ENCODE data around the gene KIF4B.

KIF4B gene

GRCh38 chr5:155050384-155051019, 36.9 kb downstream of the KIF4B start:
- TF ChIP-seq CTCF (conservative IDR thresholded peaks at IDR 0.05; ENCODE audit: low read depth, low read length) = no peak
- Histone ChIP-seq H2AFZ (ENCODE audit: low read depth) (no peak overlapping the region), H3K36me3 (ENCODE audit: insufficient read depth) (no peaks in the 10 kb centered on the region), H3K4me1 (ENCODE audit: low read depth, poor library complexity, severe bottlenecking) (no peaks in the 10 kb centered on the region), H4K20me1 (ENCODE audit: insufficient read depth) (no peaks in the 10 kb centered on the region), H3K79me2 (ENCODE audit: insufficient read depth, low read depth) (no peaks in the 10 kb centered on the region), H3K27me3 (ENCODE audit: insufficient read depth, low read depth) (no peaks in the 10 kb centered on the region), H3K27ac (no peak overlapping the region), H3K4me3 (IDR thresholded peaks at IDR 0.05; ENCODE audit: insufficient read depth, low read depth, low read length) (no peak overlapping the region), H3K4me2 (no peak overlapping the region), H3K9ac (no peak overlapping the region)

- H3K27me3 ChIP-seq (ENCODE audit: insufficient read depth, low read depth) = no peaks in the 10 kb centered on the region
- H3K27ac ChIP-seq = no peak overlapping the region
- no peaks in the 10 kb centered on the region for H3K79me2 ChIP-seq (ENCODE audit: insufficient read depth, low read depth)
- H3K4me2 ChIP-seq = no peak overlapping the region
- no peak overlapping the region for H2AFZ ChIP-seq (ENCODE audit: low read depth)
- H4K20me1 ChIP-seq (ENCODE audit: insufficient read depth) = no peaks in the 10 kb centered on the region
- no peak overlapping the region for H3K4me3 ChIP-seq (IDR thresholded peaks at IDR 0.05; ENCODE audit: insufficient read depth, low read depth, low read length)
- H3K4me1 ChIP-seq (ENCODE audit: low read depth, poor library complexity, severe bottlenecking) = no peaks in the 10 kb centered on the region
- no peak for TF ChIP-seq CTCF (conservative IDR thresholded peaks at IDR 0.05; ENCODE audit: low read depth, low read length)
- H3K36me3 ChIP-seq (ENCODE audit: insufficient read depth) = no peaks in the 10 kb centered on the region
- H3K9ac ChIP-seq = no peak overlapping the region
Measured at GRCh38 chr5:155052532-155052931, 39.0 kb downstream of the KIF4B start.

GRCh38 chr5:155053501-155053900, 39.9 kb downstream of the KIF4B start:
- Histone ChIP-seq H3K36me3 (ENCODE audit: insufficient read depth) (no peaks in the 10 kb centered on the region), H3K27me3 (ENCODE audit: insufficient read depth, low read depth) (no peaks in the 10 kb centered on the region), H3K4me3 (IDR thresholded peaks at IDR 0.05; ENCODE audit: insufficient read depth, low read depth, low read length) (no peak overlapping the region), H3K27ac (no peak overlapping the region), H4K20me1 (ENCODE audit: insufficient read depth) (no peaks in the 10 kb centered on the region), H3K4me1 (ENCODE audit: low read depth, poor library complexity, severe bottlenecking) (no peaks in the 10 kb centered on the region), H3K79me2 (ENCODE audit: insufficient read depth, low read depth) (no peaks in the 10 kb centered on the region), H3K9ac (no peak overlapping the region), H2AFZ (ENCODE audit: low read depth) (no peak overlapping the region), H3K4me2 (no peak overlapping the region)
- no peak for TF ChIP-seq CTCF (conservative IDR thresholded peaks at IDR 0.05; ENCODE audit: low read depth, low read length)

- Histone ChIP-seq H3K79me2 (ENCODE audit: insufficient read depth, low read depth) (no peaks in the 10 kb centered on the region), H3K4me1 (ENCODE audit: low read depth, poor library complexity, severe bottlenecking) (no peaks in the 10 kb centered on the region), H3K27ac (no peak overlapping the region), H3K36me3 (ENCODE audit: insufficient read depth) (no peaks in the 10 kb centered on the region), H2AFZ (ENCODE audit: low read depth) (no peak overlapping the region), H3K9ac (no peak overlapping the region), H3K27me3 (ENCODE audit: insufficient read depth, low read depth) (no peaks in the 10 kb centered on the region), H4K20me1 (ENCODE audit: insufficient read depth) (no peaks in the 10 kb centered on the region), H3K4me3 (IDR thresholded peaks at IDR 0.05; ENCODE audit: insufficient read depth, low read depth, low read length) (no peak overlapping the region), H3K4me2 (no peak overlapping the region)
- TF ChIP-seq CTCF (conservative IDR thresholded peaks at IDR 0.05; ENCODE audit: low read depth, low read length) = no peak
Measured at GRCh38 chr5:155056644-155057269, 43.2 kb downstream of the KIF4B start.
